Brain pericyte (primary cell): ENCODE measurements around the gene MYH9.

Experiments
- DNase-seq: peaks from one replicate; pipeline ENCODE4 v3.0.0-alpha.2; 2012; ENCODE audit warnings: low read depth, low spot score

MYH9 gene

DNA sequence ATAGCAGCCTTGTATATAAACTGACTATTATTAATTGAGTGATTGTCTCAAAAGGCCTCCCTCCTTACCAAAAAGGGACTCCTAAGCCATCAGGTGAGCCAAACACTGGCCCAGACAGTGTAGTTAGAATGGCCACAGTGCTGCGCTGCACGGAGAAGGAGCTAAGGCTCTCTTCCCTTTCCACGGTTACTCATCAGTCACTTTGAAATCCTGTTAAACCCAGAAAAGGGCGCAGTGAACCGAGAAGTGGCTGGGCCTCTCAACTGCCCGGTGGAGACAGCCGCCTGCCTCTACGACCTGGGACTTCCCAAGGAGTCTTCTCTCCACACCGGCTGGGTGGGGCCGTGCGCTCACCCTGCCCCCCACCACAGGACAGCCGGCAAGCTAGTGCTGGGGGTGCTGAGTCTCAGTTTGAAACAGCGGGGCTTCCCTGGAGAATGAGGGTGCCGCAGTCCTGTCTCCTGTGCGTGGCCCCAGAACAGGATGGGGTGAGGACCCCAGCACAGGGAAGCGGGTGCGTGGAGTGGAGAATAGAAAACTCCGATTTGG lies 1.3 kb downstream of the MYH9 start:
- no peak for DNase-seq

- DNase-seq, result no peak
Observed at GRCh38 chr22:36385491-36386350, 2.0 kb downstream of the MYH9 start.

GRCh38 chr22:36384766-36385481 lies 2.8 kb downstream of the MYH9 start:
- DNase-seq, result no peak

DNA sequence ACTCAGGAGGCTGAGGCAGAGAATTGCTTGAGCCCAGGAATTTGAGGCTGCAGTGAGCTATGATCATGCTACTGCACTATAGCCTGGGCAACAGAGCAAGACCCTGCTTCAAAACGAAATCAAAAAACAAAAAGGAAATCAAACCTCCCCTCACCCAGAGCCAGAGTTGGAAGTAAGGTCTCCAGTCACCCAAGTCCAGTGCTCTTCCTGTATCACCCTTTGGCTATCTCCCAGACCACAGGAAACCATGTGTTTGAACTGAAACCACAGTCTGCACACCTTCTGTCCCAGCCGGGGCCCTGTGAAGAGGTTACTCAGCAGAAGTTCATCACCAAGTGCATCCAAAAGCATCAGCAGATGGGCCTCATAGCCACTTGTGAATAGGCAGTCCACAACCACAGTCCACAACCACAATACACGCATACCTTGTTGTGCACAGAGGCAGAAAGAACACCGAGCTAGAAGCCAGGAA lies 4.6 kb downstream of the MYH9 start:
- DNase-seq, result no peak

- no peak for DNase-seq
Observed at GRCh38 chr22:36381513-36382128, 6.1 kb downstream of the MYH9 start.

- DNase-seq, result no peak
Observed at GRCh38 chr22:36379593-36380361, 8.0 kb downstream of the MYH9 start.

GRCh38 chr22:36378869-36379217 lies 8.9 kb downstream of the MYH9 start:
- no peak for DNase-seq

DNA sequence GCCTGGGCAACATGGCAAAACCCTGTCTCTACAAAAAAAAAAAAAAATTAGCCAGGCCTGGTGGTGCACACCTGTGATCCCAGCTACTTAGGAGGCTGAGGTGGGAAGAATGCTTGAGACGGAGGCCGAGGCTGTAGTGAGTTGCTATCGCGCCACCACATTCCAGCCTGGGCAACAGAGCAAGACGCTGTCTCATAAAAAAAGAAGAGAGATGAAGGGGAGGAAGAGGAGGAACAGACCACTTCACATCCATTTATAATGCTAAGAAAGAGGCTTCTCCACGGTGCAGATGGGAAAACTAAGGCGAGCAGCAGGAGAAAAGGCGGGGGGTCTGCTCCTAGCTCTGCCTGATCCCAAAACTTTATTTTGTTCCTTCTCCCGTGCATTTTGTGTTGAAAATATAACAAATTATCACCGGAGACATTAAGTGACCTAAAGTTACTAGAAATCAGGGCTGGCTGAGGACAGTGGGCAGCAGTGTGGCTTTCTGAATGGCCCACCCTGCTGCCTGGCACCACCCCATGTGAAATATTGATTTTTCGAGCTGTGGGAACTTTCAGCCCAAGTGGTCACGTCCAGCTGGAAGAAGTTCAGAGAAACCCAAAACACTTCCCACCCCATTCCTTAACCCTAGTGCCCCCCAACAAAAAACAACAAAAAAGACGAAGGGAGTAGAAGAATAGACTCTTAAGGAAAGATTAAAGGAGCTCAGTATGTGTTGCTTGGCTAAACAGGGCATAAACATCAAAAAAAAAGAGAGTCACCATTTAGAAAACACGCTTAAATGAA lies 9.5 kb downstream of the MYH9 start:
- DNase-seq, result no peak

- no peak for DNase-seq
Observed at GRCh38 chr22:36377022-36377631, 10.6 kb downstream of the MYH9 start.

DNA sequence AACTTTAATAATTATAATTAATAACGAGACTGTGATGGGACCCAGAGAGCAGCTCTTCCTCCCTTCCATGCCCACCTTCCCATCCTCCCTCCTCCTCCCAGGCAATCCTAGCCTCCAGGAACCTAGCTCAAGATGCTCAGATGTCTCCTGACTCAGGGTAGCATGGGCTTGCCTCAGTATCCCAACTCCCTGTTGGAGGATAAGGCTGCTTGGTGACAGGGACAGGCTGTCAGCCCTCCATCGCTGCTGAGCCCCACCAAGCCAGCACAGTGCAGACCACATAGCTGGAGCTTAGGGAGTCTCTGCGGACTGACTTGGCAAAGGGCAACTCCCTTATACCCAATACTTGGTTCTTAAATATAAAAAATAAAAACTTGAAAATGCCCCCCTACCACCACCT lies 11.5 kb downstream of the MYH9 start:
- no peak for DNase-seq

DNA sequence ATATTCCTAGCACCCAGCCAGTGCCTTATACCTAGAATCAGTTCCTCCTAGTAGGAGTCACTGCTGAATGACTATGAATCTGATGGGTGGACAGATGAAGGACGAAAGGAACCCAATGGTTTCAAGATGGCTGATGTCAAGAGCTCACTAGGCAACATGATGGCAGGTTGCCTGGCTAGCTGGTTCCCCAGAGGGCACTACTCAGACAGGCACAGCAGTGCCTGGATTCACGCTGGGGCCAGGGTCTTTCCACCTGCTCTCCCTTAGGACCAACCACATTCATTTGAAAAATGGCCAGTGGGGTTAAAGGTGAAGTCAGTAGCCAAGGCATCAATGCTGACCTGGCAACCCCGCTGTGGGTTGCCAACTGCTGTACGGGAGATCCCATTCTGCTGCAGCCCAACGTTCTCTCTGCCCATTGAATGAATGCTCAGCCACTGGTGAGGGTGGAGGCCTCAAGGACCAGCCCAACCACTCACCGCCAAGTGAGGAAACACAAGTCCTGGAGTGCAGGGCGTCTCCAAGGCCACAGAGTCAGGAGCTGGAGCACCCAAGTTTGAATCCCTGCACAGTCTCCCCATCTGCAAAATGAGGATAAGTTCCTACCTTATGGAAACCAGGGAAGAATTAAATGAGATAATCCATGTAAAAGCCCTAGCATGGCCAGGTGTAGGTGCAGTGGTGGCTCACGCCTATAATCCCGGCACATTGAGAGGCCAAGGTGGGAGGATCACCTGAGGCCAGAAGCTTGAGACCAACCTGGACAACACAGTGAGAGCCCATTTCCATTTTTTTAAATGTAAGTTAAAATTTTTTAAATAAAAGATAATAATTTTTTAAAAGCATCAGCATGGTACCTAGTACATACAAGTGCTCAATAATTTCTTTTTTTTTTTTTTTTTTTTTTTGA lies 12.4 kb downstream of the MYH9 start:
- DNase-seq, result no peak

DNA sequence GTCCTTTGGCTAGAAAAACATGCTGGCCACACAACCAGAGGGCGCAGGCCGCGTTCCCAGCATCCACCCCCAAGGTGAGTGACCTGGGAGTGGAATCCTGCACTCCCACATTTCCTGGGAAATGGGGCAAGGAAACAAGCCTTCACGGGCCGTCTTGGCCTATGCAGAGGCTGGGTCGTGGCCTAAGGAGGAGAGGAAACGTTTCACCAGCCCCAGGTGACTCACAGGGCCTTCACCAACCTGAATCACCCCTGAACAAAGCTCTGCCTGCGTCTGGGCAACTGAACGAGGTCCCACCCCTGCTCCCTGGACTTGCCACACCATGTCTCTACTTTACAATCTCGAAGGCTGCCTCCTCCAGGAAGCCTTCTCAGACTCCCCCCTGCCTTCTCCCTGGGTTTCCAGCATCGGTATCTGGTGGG lies 13.2 kb downstream of the MYH9 start:
- DNase-seq, result no peak

- DNase-seq, result no peak
Observed at GRCh38 chr22:36373258-36373579, 14.5 kb downstream of the MYH9 start.

- DNase-seq, result no peak
Observed at GRCh38 chr22:36371920-36372319, 15.8 kb downstream of the MYH9 start.

GRCh38 chr22:36369922-36370791 lies 17.6 kb downstream of the MYH9 start:
- no peak for DNase-seq

DNA sequence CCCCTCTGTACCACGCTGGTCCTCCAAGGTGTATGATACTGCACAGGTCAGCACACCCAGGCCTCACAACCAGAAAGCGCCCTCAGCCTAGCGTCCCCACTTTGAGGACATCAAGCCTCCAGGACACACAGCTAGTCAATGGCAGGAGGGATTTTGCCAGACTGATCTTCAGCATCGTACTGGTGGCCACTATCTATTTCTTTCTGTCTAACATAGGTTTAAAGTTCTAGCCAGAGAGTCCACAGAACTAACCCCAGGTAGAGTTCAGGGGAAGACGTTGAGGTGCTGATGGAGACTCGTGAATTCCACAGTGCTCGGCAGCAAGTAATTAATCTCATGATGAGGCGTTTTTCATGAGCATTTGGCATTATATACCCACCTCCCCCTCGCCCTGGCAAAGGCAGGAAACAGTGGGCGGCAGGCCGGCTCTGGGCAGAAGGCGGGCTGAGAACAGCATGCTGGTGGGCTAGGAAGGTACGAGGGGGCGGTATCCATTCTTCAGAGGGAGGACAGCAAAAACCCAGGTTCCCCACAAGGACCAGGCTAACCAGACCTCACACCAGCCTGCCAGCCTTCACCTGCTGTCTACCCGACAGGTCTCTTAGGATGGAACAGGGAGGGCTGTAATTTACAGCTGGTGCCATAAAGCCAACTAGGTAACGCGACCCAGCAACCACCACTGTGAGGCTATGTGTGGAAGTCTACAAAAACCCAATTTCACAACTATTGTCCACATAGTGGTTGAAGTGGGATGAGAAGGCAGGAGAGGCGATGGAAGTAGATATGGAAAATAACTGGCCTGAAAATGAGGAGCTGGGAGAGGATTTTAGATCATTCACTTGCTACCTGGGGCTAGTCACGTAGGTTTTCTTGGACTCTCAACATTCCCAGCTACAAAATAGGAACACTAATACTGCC lies 18.5 kb downstream of the MYH9 start:
- DNase-seq, result no peak

GRCh38 chr22:36368359-36368983 lies 19.3 kb downstream of the MYH9 start:
- no peak for DNase-seq
